Smooth muscle cell (in vitro differentiated cells): ENCODE measurements around the gene ACSL6. TPM values are rescaled to one million over a fixed set of nuclear protein-coding genes. Genes with fewer than 3 reads are reported as not detected.
A peak's percentile ranks its signal among the peaks of the same experiment; 100 is the strongest.

Experiments
- DNase-seq: peaks from one replicate; lab custom pipeline; 2025; ENCODE audit not compliant: unreplicated experiment; lab: John Stamatoyannopoulos, UW
- H2AFZ ChIP-seq: fragments of 200-600 bp; sonication (generic); 2 replicates; pipeline ENCODE4 v1.6.0; 2016; ENCODE audit warnings: antibody characterized with exemption, low read depth, mild to moderate bottlenecking
- H3F3A ChIP-seq: fragments of 200-600 bp; sonication (generic); 2 replicates; pipeline ENCODE4 v1.6.0; 2017; ENCODE audit warnings: antibody characterized with exemption, low read depth
- H3K27ac ChIP-seq: fragments of 200-600 bp; sonication (generic); 2 replicates; pipeline ENCODE4 v1.5.1; 2016; ENCODE audit warnings: low read depth, mild to moderate bottlenecking
- H3K27me3 ChIP-seq: fragments of 200-600 bp; sonication (generic); 2 replicates; pipeline ENCODE4 v1.6.1; 2016; ENCODE audit warnings: low read depth, mild to moderate bottlenecking
- H3K36me3 ChIP-seq: fragments of 200-600 bp; sonication (generic); 2 replicates; pipeline ENCODE4 v1.5.1; 2016; ENCODE audit warnings: low read depth
- H3K4me1 ChIP-seq: fragments of 200-600 bp; sonication (generic); 2 replicates; pipeline ENCODE4 v1.5.1; 2016; ENCODE audit warnings: low read depth
- H3K4me2 ChIP-seq: fragments of 200-600 bp; sonication (generic); 2 replicates; pipeline ENCODE4 v1.6.0; 2016; ENCODE audit warnings: mild to moderate bottlenecking
- H3K4me3 ChIP-seq: fragments of 200-600 bp; sonication (generic); 2 replicates; pipeline ENCODE4 v1.5.1; 2016; ENCODE audit warnings: mild to moderate bottlenecking
- H3K79me2 ChIP-seq: fragments of 200-600 bp; sonication (generic); 2 replicates; pipeline ENCODE4 v1.6.0; 2016; ENCODE audit warnings: low read depth, mild to moderate bottlenecking
- H3K9ac ChIP-seq: fragments of 200-600 bp; sonication (generic); 2 replicates; pipeline ENCODE4 v1.6.0; 2016; ENCODE audit warnings: low read depth
- H3K9me3 ChIP-seq: fragments of 200-600 bp; sonication (generic); replicated peaks from 2 replicates; pipeline ENCODE4 v1.5.1; 2016; ENCODE audit warnings: low read depth
- H4K20me1 ChIP-seq: fragments of 200-600 bp; sonication (generic); 2 replicates; pipeline ENCODE4 v1.6.0; 2016; ENCODE audit warnings: low read depth
- CTCF ChIP-seq: fragments of 200-600 bp; sonication (generic); IDR thresholded peaks from 2 replicates; pipeline ENCODE4 v1.5.1; 2017; ENCODE audit warnings: borderline replicate concordance, mild to moderate bottlenecking, antibody characterized with exemption; ENCODE audit not compliant: insufficient read depth, poor library complexity, severe bottlenecking
- whole genome bisulfite sequencing: methylation state at CpG from one replicate; pipeline ENCODE4 v1.1.7; 2016; ENCODE audit warnings: low lambda C conversion rate; 5-methylcytosine and 5-hydroxymethylcytosine counted together
- polyA plus RNA-seq: library from polyadenylated mRNA; unstranded; fragments of >200 nt; fragmentation: Nextera tagmentation; extraction: Ambion mirVana; gene quantifications from 2 replicates; pipeline ENCODE4 v1.2.1, GENCODE V29; 2016
- total RNA-seq: library from RNA; depleted of rRNA; stranded (reverse); fragments of >200 nt; gene quantifications from 2 replicates; pipeline ENCODE4 v1.2.3, GENCODE V29; 2014

ACSL6 gene
- total and polyA plus RNA-seq, 2 experiments from 2014 or later: not detected

DNA sequence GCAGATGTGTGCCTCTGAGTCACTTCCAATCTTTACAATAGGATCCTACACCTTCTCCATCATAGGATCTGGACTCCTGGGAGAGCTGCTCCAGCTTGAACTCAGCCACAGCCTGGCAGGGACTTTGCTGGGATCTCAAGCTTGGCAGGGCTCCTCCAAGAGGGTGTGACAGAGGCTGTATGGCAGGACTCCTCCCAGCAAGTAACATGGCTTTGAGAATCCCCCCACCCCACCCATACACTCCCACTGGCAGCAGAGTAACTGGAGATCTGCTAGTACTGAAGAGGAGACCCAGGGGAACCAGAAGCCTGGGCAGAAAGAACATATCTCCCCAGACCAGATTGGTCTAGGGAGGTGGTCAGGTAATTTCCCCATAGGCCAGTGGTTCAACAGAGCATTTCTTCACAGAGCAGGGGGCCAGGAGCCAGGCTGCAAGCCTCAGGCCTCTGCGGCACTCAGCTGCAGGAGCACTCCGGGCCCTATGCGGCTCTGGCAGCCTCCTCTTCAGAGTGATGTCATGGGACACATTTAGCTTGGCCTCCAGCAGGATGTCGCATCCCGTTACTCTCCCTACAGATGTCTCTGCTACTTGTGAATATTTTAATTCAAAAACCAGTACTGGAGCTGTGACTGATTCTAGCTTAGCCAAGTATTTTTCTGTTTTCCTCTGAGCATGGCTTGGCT is 1.7 kb upstream of the ACSL6 start:
- no peak overlapping the region for H2AFZ ChIP-seq
- no peak overlapping the region for H3K4me2 ChIP-seq
- H3K4me3 ChIP-seq: no peak overlapping the region
- no peaks in the 10 kb centered on the region for H3K4me1 ChIP-seq
- WGBS: 87% methylated on average over 5 of the region's 5 CpGs
- H3K9ac ChIP-seq: no peak overlapping the region
- TF ChIP-seq CTCF: no peak
- no peaks in the 10 kb centered on the region for H4K20me1 ChIP-seq
- H3K27ac ChIP-seq: no peak overlapping the region
- peaks cover 59% of the 10 kb centered on the region for H3K27me3 ChIP-seq
- no peaks in the 10 kb centered on the region for H3K9me3 ChIP-seq
- no peaks in the 10 kb centered on the region for H3F3A ChIP-seq
- no peak for DNase-seq
- H3K79me2 ChIP-seq: no peaks in the 10 kb centered on the region
- H3K36me3 ChIP-seq: no peaks in the 10 kb centered on the region

GRCh38 chr5:132012371-132013005 is 1.0 kb upstream of the ACSL6 start:
- Histone ChIP-seq H4K20me1 (no peaks in the 10 kb centered on the region), H3K27ac (no peak overlapping the region), H3K4me3 (no peak overlapping the region), H3K9ac (no peak overlapping the region), H3K9me3 (no peaks in the 10 kb centered on the region), H2AFZ (no peak overlapping the region), H3K4me2 (no peak overlapping the region), H3F3A (no peaks in the 10 kb centered on the region), H3K36me3 (no peaks in the 10 kb centered on the region), H3K27me3 (peaks cover 53% of the 10 kb centered on the region), H3K79me2 (no peaks in the 10 kb centered on the region), H3K4me1 (no peaks in the 10 kb centered on the region)
- no peak for TF ChIP-seq CTCF
- DNase-seq: peak; percentile 50
- WGBS: 30% methylated on average over 7 of the region's 7 CpGs

- no peak overlapping the region for H2AFZ ChIP-seq
These were observed 353 bp downstream of the ACSL6 start for GRCh38 chr5:132010989-132011621.

More at GRCh38 chr5:132010989-132011621, 353 bp downstream of the ACSL6 start:
- no peak for DNase-seq
- Histone ChIP-seq H3K27me3 (peaks cover 48% of the 10 kb centered on the region), H4K20me1 (no peaks in the 10 kb centered on the region), H3K4me2 (peak overlapping the region; percentile 88), H3K9me3 (no peaks in the 10 kb centered on the region), H3K9ac (no peak overlapping the region), H3F3A (no peaks in the 10 kb centered on the region), H3K4me1 (no peaks in the 10 kb centered on the region), H3K36me3 (no peaks in the 10 kb centered on the region), H3K4me3 (peak overlapping the region; percentile 50), H3K27ac (no peak overlapping the region), H3K79me2 (no peaks in the 10 kb centered on the region)
- no peak for TF ChIP-seq CTCF
- 7% methylated on average over 37 of the region's 46 CpGs for WGBS
